HG02973 (cell line): ENCODE data around the gene CHIC2.
A peak's percentile ranks its signal among the peaks of the same experiment; 100 is the strongest.

ENCODE experiments used
- ATAC-seq: cut with Tn5 transposase; IDR thresholded peaks from one replicate; pipeline ENCODE4 v1.9.1; 2021; ENCODE audit warnings: moderate library complexity; ENCODE audit not compliant: unreplicated experiment

CHIC2 gene

DNA sequence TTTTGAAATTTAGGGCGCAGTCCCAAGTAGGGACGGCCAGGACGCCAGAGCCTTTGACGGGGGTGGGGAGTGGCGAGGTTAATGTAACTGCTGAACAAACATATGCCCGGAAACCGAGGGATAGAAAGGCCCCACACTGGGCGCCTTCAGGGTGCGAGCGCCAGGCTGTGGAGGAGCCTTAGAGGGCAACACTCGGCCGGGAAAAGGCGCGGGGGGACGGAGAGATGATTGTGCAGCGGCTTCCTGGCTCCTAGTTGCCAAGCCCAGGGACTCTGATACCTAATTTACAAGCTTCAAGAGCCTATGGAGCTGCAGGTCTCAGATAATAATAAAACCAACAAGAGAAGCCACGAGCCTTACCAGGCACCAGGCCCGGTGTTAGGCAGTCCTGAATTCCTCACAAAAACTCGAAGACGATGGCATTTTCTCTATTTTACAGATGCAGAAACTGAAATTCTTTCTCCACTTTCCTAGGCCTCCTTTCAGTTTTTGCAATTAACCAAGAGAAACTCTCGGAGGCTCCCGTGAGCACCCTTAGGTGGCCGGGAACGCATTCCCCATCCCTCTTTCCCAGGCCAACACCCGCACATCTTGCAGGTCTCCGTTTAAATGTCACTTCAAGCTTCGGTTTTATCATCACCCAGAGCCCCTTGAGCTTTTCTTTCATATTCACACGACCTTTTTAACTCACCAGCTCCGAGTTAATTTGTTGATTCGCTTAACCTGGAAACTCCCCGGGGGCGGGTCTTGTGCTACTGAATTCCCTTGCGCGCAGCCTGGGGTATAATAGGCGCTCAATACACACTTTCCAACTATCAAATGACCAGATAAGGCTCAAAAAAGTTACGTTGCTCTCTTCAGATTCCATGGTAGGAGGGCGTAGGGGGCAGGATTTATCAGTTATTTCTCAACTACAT is 29.2 kb upstream of the CHIC2 start:
- no peak for ATAC-seq

- no peak for ATAC-seq
Observed at GRCh38 chr4:54092405-54093323, 28.3 kb upstream of the CHIC2 start.

- ATAC-seq, result no peak
Observed at GRCh38 chr4:54091637-54092404, 27.4 kb upstream of the CHIC2 start.

GRCh38 chr4:54090804-54091623 is 26.6 kb upstream of the CHIC2 start:
- ATAC-seq, result peak; percentile 43

DNA sequence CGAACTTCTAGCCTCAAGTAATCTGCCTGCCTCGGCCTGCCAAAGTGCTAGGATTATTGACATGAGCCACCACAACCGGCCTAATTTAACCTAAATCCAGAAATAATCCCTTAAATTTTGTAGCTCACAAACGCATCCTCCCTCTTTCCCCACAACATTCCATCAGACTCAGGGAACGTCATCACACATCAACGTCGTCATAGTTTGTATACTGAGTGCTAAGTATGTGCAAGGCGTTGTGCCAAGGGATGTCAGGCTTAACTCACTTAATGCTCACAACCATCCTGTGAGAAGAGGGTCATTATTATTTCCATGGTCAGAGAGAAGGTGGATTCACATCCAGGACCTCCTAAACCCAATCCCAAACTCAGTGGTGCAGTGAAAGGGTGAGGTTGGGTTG is 26.0 kb upstream of the CHIC2 start:
- ATAC-seq, result no peak

DNA sequence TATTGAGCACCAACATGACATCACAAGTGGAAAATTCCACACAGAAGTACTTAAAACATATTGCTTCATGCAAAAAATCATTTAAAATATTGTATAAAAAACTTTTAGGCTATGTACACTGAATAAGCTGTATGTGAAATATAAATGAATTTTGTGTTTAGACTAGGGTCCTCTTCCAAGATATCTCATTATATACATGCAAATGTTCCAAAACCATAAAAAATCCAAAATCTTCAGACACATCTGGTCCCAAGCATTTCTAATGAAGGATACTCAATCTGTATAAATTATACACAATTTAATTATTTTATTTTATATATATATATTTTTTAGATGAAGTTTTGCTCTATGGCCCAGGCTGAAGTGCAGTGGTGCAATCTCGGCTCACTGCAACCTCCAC is 25.5 kb upstream of the CHIC2 start:
- no peak for ATAC-seq

DNA sequence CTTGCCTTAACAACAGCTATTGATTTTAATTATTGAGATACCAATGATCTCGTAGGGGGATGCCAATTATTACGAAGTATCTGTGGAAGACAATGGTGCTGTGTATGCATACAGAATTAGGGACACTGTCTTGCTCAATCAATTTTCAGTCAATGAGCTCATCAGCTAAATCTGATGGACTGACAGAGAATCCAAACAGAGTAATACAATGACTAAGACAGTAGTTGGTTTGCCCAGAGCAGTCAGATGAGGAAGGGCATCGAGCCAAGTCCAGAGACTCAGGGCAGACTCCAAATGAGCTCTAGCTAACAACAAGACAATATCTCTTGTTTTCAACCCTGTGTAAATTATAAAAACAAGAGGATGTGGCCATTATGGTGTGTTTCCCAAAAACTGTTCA is 20.9 kb upstream of the CHIC2 start:
- ATAC-seq, result no peak

GRCh38 chr4:54082168-54082567 is 17.8 kb upstream of the CHIC2 start:
- ATAC-seq, result no peak

- ATAC-seq, result no peak
Observed at GRCh38 chr4:54077812-54078211, 13.4 kb upstream of the CHIC2 start.

- ATAC-seq, result no peak
Observed at GRCh38 chr4:54076673-54077072, 12.3 kb upstream of the CHIC2 start.

GRCh38 chr4:54074381-54074780 is 10.0 kb upstream of the CHIC2 start:
- no peak for ATAC-seq

DNA sequence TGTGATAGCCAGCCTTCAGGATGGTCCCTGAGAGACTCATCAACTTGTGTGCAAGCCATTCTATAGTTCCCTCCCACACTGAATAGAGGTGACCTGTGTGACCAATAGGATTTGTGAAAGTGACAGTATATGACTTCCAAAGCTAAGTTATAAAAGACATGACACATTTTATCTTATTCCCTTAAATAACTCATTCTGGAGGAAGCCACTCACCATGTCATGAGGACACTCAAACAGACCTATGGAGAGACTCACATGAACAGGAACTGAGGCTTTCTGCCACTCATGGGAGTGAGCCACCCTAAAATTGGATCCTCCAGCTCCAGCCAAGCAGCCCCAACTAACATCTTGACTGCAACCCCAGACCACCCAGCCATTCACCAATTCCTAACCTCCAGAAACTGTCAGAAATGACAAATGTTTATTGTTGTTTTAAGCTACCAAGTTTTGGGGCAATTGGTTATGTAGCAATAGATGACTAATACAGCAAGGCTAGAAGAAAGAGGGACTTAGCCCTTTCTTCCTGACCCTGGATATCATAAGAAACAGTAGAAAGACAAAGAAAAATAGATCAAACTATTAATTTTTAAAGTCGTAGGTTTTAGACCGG is 9.0 kb upstream of the CHIC2 start:
- ATAC-seq, result no peak

DNA sequence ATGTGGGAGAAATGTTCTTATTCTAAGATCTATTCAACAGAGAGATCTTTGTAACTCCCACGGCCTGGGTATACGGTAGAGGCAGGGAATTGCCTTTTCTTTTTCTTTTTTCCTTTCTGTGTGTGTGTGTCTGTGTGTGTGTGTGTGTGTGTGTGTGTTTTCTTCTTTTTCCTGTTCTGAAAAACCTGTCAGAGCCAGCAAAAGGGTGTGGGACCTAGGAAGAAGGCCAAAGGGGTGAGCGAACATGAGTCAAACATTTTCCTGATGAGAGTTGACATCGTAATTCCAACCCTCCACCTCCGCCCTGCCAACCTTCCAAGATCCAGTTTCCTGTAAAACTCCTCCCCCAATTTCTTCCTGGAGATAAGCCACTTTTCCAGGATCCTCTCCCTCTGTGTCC is 2.8 kb upstream of the CHIC2 start:
- ATAC-seq, result no peak

- no peak for ATAC-seq
Observed at GRCh38 chr4:54066718-54067129, 2.3 kb upstream of the CHIC2 start.

DNA sequence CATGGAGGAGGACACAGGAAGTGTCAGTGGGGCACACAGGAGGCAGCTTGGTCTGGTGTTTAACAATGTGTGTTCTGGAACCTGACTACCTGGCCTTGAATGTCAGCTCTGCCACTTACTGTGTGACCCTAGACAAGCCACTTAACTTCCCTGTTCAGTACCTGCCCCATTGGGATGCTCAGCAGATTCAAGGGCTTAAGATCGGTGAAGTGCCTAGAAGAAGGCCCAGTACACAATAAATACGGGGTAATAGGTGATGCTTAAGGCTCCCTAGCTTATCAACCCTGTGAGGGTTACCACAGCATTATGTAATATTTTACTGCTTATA is 1.6 kb upstream of the CHIC2 start:
- ATAC-seq, result no peak

GRCh38 chr4:54065282-54066087 is 1.1 kb upstream of the CHIC2 start:
- ATAC-seq, result no peak

- peak; percentile 25 for ATAC-seq
Observed at GRCh38 chr4:54063737-54064316, 578 bp downstream of the CHIC2 start.

DNA sequence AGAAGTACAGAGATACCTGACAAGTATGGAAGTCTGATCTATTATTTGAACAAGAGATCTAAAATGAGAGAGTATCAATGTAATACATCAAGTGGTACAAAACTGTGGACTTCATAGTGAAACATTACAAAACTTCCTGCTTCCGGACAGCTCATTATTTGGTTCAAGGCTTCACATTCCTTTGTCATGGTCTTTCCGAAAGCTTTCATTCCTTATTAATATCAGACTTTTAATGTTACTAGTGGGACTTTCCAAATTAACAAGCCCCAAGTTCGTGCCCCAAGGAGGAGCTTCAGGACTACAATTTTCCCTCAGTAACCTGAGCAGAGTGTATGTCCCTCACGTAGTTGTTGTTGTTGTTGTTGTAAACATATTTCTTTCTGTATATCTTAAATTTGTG is 1.2 kb downstream of the CHIC2 start:
- ATAC-seq, result no peak

DNA sequence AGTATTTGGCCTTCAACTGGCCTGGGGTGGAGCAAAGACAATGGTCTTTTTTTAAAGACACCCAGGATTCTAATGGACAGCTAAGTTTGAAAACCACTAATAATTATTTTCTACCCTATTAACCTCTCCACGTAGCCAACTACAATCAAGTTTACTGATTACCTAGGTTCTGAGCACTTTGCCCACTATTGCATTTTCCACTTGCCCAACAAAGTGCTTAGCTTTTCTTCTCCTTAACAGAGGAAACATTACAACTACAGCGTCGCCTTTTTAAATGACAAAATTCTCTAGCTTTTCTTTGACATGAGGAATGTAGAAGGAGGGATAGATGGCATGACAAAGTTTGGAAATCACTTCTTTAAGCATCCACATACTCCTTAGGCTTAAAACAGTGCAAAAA is 2.0 kb downstream of the CHIC2 start:
- ATAC-seq, result no peak
